HUES64 (cell line): ENCODE data around the gene ZMYM3. TPM values are rescaled to one million over a fixed set of nuclear protein-coding genes. Genes with fewer than 3 reads are reported as not detected.
A peak's percentile ranks its signal among the peaks of the same experiment; 100 is the strongest.
"Not testable (repeated sequence)": the region's sequence is repeated elsewhere in the genome, so short reads cannot be mapped to it uniquely, and the experiment has no call there.

Source experiments
- H3K27ac ChIP-seq: 2 replicates; pipeline ENCODE4 v1.7.0; 2013; ENCODE audit warnings: low read depth, low read length, inconsistent platforms
- H3K27me3 ChIP-seq: 2 replicates; pipeline ENCODE4 v1.6.1; 2013; ENCODE audit warnings: mild to moderate bottlenecking, low read length; ENCODE audit not compliant: insufficient read depth
- H3K36me3 ChIP-seq: 2 replicates; pipeline ENCODE4 v1.6.1; 2013; ENCODE audit warnings: mild to moderate bottlenecking, low read length; ENCODE audit not compliant: insufficient read depth
- H3K4me1 ChIP-seq: 2 replicates; pipeline ENCODE4 v1.6.1; 2013; ENCODE audit warnings: mild to moderate bottlenecking, low read length, moderate library complexity; ENCODE audit not compliant: insufficient read depth
- H3K4me3 ChIP-seq: 2 replicates; pipeline ENCODE4 v1.5.1; 2013; ENCODE audit warnings: mild to moderate bottlenecking, low read length, moderate library complexity
- H3K9ac ChIP-seq: 2 replicates; pipeline ENCODE4 v1.6.1; 2013; ENCODE audit warnings: mild to moderate bottlenecking, low read depth, low read length
- H3K9me3 ChIP-seq: 2 replicates; pipeline ENCODE4 v1.6.1; 2013; ENCODE audit warnings: low read depth, low read length; ENCODE audit not compliant: insufficient read depth
- WGBS: fragments of 150-250, 120-280 bp; methylation state at CpG from one replicate; pipeline ENCODE4 v1.1.7; 2013; ENCODE audit warnings: missing lambda C conversion rate; 5-methylcytosine and 5-hydroxymethylcytosine counted together
- polyA plus RNA-seq, 2 experiments: library from polyadenylated mRNA; stranded (reverse); fragments of 50-300 nt; gene quantifications; one replicate each; pipeline ENCODE4 v1.2.3, GENCODE V29; 2013

ZMYM3 gene
- 46.8 TPM for polyA plus RNA-seq (2013, experiment 1 of 2)
- polyA plus RNA-seq (2013, experiment 2 of 2): 50.0 TPM

DNA sequence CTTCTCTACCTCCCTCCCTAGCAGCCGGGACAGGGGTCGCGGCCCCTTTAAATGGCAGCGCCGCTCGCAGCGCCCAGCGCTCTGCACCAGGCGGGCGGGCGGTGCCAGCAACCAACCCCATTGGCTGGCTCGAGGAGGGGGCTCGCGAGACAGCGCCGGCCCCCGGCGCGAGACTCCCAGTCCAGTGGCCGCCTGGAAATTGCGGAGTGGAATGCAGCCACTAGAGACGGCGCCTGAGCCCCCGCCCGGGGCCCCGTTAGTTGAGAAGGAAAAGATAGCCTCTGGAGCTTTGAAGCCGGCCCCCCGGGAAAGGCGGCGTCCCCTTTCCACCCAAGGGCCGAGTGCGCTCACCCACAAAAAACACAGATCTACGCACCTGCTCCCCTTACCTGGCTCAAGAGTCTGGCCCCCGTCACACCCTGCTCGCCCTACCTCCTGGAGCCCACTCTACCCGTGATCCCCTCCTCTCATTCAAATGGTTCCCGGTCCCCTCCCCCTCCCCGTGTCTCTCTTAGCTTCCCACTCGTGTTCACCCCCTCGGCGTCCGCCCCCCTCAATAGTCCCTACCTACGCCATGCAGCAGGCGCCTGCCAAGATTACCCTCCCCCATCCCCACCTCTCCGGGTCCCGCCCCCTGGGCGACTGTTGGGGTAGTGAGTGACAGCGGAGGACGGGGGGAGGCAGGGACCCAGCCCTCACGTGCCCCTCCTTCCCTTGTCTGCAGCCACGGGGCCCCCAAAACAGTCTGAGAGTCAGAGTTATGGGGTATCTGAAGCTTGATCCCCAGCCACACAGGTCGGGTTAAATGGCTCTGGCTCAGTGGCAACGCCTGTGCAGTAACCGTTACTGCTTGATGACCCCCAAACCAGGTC is at the start of gene ZMYM3:
Gene ZMYM3, minus strand, starts transcription at position 49 of the 872 bp plus-strand sequence. CDS start 885 bp downstream, outside the sequence.
- peaks cover 18% of the 10 kb centered on the region for H3K36me3 ChIP-seq
- peak within 1 kb of the TSS; percentile 94 for H3K27ac ChIP-seq
- H3K27me3 ChIP-seq: no peaks in the 10 kb centered on the region
- under 1% methylated on average over 40 of the region's 54 CpGs for WGBS
- no peaks in the 10 kb centered on the region for H3K9me3 ChIP-seq
- peak within 1 kb of the TSS; percentile 93 for H3K4me3 ChIP-seq
- peaks cover 10% of the 10 kb centered on the region; the same call in 1 of the 2 replicates for H3K4me1 ChIP-seq
- H3K9ac ChIP-seq: peak within 1 kb of the TSS; percentile 92

DNA sequence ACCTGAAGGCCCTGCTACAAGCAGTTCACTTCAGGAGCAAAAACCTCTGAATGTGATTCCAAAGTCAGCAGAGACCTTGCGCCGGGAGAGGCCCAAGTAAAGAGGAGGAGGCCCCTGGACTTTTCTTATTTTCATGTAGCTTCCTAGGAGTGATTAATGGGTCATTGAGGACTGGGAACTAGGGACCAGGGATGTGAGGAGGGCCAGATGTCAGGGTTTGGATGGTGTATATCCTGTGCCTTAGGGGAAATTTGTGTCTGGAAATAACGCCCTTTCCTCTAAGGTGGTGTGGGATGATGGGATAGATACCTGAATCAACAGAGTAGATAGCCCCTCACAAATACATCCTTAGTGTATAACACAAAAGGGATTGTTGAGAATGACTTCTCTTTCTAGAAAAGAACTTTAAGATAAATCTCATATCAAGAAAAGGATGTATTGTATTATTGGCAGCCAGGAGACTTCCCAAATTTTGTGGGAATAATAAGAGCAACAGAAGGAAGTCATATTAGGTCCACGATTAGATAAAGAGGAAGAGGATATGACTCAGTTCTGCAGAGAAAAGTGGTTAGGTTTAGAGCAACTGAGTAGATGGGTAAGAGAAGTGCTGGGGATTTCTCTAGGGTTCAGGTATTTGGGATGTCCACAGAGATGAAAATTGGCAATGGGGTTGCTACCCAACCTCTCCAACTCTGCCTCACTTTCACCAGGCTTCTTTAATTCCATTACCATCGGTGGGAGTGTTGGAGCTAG is 48.7 kb upstream of the ZMYM3 start:
- Histone ChIP-seq H3K36me3 (peaks cover 66% of the 10 kb centered on the region), H3K9me3 (no peaks in the 10 kb centered on the region), H3K27me3 (no peaks in the 10 kb centered on the region), H3K9ac (no peak overlapping the region), H3K4me3 (no peak overlapping the region), H3K27ac (no peak overlapping the region), H3K4me1 (no peaks in the 10 kb centered on the region)
- 97% methylated on average over 5 of the region's 5 CpGs for WGBS

DNA sequence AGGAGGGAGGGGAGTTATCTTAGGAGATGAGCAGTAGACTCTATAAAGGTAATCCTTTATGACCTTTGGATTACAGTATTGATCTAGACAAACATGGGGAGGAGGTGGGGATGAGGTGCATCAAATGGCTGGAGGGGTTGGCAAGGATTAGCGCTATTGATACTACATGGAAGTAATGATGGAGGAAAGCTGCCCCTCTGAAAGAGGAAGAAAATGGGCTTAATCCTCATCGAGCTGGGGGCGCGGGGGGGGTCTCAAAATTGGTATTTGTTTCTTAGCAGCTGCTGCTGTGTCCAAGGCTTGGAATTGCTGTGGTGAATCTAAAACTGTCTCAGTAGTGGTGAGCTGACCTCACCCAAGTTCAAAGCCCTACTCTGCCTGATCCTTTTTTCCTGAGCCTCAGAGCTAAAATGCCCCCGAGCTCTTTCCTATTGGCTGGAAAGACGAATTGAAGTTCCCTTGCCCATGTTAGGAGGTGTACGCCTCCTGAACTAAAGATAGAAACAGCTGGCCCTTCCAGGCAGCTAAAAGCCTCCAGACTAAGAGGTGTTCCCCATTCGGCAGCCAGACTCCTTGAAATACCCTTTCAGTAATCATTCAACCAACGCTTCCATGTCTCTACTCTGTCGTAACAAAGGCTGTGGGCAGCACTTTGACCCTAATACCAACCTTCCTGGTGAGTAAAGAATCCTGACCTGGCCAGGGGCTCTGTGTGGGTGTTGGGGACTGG is 47.4 kb upstream of the ZMYM3 start, which contains the start of gene ITGB1BP2:
Gene ITGB1BP2, plus strand, starts transcription at position 556 of the 730 bp plus-strand sequence. Its CDS starts 57 bp downstream, at position 613.
- Histone ChIP-seq H3K9me3 (no peaks in the 10 kb centered on the region), H3K27me3 (no peaks in the 10 kb centered on the region), H3K36me3 (peaks cover 79% of the 10 kb centered on the region), H3K9ac (no peak within 1 kb of the TSS), H3K4me1 (no peaks in the 10 kb centered on the region), H3K4me3 (no peak within 1 kb of the TSS), H3K27ac (no peak within 1 kb of the TSS; the same call in 1 of the 2 replicates)
- WGBS: 91% methylated on average over 10 of the region's 10 CpGs

DNA sequence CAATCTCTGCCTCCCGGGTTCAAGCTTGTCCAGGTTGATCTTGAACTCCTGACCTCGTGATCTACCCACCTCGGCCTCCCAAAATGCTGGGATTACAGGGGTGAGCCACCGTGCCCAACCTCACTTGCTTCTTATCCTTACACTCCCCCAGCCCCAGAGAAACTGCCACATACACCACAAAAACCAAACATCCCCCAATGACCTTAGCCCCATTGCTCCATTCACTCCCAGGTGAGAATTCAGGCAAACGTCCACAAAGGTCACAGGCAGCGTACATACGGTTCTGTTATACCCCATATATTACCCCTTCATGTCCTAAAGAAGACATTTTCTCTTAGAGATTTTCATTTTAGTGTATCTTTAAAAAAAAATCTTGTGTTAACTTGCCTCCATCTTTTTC is 46.6 kb upstream of the ZMYM3 start:
- H3K27me3 ChIP-seq, H3K4me3 ChIP-seq, H3K27ac ChIP-seq, H3K4me1 ChIP-seq, H3K9ac ChIP-seq, H3K9me3 ChIP-seq: not testable (repeated sequence)
- H3K36me3 ChIP-seq: peaks cover 87% of the 10 kb centered on the region
- 95% methylated on average over 7 of the region's 7 CpGs for WGBS

DNA sequence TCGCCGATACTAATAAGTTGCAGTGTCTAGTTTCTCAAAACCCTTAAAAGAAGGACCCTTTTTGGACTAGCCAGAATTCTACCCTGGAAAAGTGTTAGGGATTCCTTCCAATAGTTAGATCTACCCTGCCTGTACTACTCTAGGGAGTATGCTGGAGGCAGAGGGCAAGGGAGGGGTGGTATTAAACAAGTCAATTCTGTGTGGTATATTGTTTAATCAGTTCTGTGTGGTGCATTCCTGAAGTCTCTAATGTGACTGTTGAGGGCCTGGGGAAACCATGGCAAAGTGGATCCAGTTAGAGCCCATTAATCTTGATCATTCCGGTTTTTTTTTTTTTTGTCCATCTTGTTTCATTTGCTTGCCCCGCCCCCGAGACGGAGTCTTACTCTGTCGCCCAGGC is 46.1 kb upstream of the ZMYM3 start:
- not testable (repeated sequence) for H3K27me3 ChIP-seq, H3K9me3 ChIP-seq, H3K4me3 ChIP-seq, H3K9ac ChIP-seq, H3K4me1 ChIP-seq, H3K27ac ChIP-seq
- H3K36me3 ChIP-seq: peaks cover 87% of the 10 kb centered on the region
- 88% methylated on average over 7 of the region's 7 CpGs for WGBS

DNA sequence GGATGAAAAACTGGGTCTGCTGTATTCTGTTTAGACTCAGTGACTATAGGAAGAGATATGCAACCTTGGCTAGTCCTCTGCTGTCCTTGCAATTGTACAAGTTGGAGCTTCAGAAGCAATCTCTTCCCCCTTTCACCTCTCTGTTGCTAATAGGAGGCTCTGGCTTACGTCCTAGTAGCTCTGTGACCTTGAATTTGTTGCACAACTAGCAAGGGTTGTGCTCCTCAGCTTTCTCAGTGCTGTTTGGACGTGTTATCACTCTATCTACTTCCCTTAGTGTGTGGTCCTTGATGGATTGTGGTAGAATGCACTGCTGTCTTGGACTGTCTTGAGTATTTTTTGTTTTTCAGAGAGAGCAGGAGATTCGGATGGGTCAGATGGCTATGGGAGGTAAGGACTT is 44.2 kb upstream of the ZMYM3 start:
- 98% methylated on average over 3 of the region's 3 CpGs for WGBS
- Histone ChIP-seq H3K9me3 (no peaks in the 10 kb centered on the region), H3K9ac (no peak overlapping the region), H3K36me3 (peaks cover 89% of the 10 kb centered on the region), H3K4me3 (no peak overlapping the region), H3K27me3 (no peaks in the 10 kb centered on the region), H3K27ac (no peak overlapping the region), H3K4me1 (no peaks in the 10 kb centered on the region)

DNA sequence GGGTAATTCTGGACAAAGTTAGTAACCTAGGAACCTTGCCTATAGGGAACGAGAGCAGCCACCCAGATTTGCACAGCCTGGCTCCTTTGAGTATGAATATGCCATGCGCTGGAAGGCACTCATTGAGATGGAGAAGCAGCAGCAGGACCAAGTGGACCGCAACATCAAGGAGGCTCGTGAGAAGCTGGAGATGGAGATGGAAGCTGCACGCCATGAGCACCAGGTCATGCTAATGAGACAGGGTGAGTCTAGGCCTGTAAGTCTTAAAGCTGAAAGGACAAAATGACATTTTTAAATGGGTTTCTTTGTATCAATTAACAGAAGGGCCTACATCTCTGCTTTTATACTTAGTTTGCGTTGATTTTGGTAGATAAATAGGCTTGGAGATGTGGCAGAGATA is 42.9 kb upstream of the ZMYM3 start:
- H3K4me1 ChIP-seq: no peaks in the 10 kb centered on the region
- H3K36me3 ChIP-seq: peaks cover 91% of the 10 kb centered on the region
- H3K9ac ChIP-seq: no peak overlapping the region
- H3K4me3 ChIP-seq: no peak overlapping the region
- WGBS: 95% methylated on average over 6 of the region's 6 CpGs
- H3K27me3 ChIP-seq: no peaks in the 10 kb centered on the region
- no peaks in the 10 kb centered on the region for H3K9me3 ChIP-seq
- H3K27ac ChIP-seq: no peak overlapping the region

DNA sequence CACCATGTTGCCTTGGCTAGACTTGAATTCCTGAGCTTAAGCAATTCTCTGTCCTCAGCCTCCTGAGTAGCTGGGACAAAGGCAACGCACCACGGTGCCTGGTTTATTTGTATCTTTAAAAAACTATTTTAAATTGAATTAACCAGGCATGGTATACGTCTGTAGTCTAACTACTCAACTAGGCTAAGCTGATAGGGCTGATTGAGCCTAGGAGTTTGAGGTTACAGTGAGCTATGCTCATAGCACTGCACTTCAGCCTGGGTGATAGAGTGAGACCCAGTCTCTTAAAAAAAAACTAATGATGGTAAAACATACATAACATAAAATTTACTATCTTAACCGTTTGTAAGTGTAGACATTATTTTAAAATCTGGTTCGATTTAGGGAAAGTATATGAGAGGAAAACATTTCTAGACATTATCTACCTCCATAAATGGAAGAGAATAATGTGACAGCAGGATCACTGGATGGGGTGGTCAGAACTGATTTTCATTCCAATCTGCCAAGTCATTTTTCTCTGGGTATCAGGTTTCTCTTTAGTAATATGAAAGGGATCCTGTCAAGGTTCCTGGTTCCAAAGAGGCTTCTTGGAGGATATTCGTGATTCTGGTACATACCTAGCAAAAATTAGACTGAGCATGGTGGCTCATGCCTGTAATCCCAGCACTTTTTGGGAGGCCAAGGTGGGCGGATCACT is 38.9 kb upstream of the ZMYM3 start:
- 99% methylated on average over 3 of the region's 7 CpGs for whole genome bisulfite sequencing

DNA sequence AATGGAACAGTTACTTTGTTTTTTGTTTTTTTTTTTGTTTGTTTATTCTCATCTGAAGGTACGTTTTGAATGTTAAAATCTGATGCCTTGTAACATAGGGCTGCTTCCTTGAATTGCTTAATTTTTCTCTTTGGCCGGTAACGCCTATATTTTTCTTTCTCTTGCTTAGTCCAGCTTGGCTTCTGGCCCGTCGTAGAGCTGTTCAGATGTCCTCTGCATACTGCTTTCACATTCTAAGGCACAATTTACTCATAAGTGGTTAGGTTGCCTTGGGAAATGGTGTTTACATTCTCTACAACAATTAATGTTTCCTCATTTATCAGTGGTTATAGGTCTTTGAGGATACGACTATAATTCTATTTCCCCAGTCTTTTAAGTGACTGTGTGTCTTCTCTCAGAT is 37.4 kb upstream of the ZMYM3 start:
- no peaks in the 10 kb centered on the region for H3K9me3 ChIP-seq
- no peak overlapping the region for H3K4me3 ChIP-seq
- no peaks in the 10 kb centered on the region for H3K27me3 ChIP-seq
- H3K4me1 ChIP-seq: 0 out of 2 replicates have a peak, but pooled peaks cover 3% of the 10 kb centered on the region
- H3K36me3 ChIP-seq: peaks cover 82% of the 10 kb centered on the region
- WGBS: 95% methylated on average over 3 of the region's 6 CpGs
- H3K27ac ChIP-seq: no peak overlapping the region
- H3K9ac ChIP-seq: no peak overlapping the region

More for the DNA sequence above, 38.9 kb upstream of the ZMYM3 start:
- Histone ChIP-seq H3K27me3 (no peaks in the 10 kb centered on the region), H3K36me3 (peaks cover 88% of the 10 kb centered on the region), H3K27ac (no peak overlapping the region), H3K9ac (no peak overlapping the region), H3K4me3 (no peak overlapping the region), H3K4me1 (no peaks in the 10 kb centered on the region), H3K9me3 (no peaks in the 10 kb centered on the region)

DNA sequence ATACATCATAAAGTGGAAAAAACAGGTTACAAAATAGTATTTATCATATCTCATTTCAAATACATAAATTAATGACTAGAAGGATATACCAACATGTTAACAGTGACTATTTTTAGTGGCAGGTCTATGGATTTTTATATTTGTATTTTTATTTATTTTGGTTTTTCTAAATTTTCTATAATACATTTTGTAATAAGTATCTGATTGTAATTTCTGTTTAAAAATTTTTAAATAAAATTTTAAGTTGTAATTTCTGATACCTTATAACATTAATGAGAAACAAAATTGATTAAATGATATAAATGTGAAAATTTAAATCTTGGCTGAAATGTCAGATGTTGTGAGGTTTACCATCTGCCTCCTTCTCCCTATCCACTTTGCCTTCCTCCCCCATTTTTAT is 32.0 kb upstream of the ZMYM3 start:
- Histone ChIP-seq H3K4me1 (peaks cover 17% of the 10 kb centered on the region; the same call in 1 of the 2 replicates), H3K36me3 (peaks cover 48% of the 10 kb centered on the region), H3K4me3 (peak overlapping the region; percentile 100), H3K27me3 (no peaks in the 10 kb centered on the region), H3K9me3 (no peaks in the 10 kb centered on the region), H3K9ac (peak overlapping the region; percentile 100; the same call in 1 of the 2 replicates), H3K27ac (no peak overlapping the region)
